A673 (cell line): ENCODE results near the gene SMDT1.

Source experiments
- EZH2 ChIP-seq: fragments of 200-600 bp; sonication (generic); IDR thresholded peaks from 2 replicates; pipeline ENCODE4 v1.6.1; 2017; ENCODE audit warnings: borderline replicate concordance, low read depth, mild to moderate bottlenecking, mixed read lengths, antibody characterized with exemption, low read length; ENCODE audit not compliant: poor library complexity, severe bottlenecking
- TF ChIP-seq, protein P1 (sequence below): fragments of 300-800, 200-600 bp; sonication (generic); conservative IDR thresholded peaks from 2 replicates; pipeline ENCODE4 v1.5.1; 2017; ENCODE audit warnings: low read depth, mild to moderate bottlenecking, antibody characterized with exemption, low read length, moderate library complexity, mixed read lengths

DNA sequence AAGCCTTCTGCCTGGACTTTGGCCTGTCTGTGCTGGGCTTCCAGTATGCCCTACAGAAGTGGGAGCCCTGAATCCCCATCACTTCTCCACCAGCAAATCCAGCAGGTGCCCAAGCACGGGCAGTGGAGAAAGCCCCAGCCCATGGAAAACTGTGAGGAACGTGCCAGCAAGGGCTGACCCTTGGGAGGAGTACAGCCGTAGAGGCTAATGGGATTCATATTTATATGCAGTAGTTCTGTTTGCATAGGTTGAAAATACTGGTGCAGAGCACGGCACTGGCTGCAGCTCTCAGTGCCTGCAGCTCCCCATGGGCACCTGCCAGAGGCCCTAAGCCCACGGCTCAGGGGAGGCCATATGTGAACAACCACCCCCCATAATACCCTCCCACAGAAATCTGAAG is 19.0 kb upstream of the SMDT1 start:
- TF ChIP-seq, protein P1, sequence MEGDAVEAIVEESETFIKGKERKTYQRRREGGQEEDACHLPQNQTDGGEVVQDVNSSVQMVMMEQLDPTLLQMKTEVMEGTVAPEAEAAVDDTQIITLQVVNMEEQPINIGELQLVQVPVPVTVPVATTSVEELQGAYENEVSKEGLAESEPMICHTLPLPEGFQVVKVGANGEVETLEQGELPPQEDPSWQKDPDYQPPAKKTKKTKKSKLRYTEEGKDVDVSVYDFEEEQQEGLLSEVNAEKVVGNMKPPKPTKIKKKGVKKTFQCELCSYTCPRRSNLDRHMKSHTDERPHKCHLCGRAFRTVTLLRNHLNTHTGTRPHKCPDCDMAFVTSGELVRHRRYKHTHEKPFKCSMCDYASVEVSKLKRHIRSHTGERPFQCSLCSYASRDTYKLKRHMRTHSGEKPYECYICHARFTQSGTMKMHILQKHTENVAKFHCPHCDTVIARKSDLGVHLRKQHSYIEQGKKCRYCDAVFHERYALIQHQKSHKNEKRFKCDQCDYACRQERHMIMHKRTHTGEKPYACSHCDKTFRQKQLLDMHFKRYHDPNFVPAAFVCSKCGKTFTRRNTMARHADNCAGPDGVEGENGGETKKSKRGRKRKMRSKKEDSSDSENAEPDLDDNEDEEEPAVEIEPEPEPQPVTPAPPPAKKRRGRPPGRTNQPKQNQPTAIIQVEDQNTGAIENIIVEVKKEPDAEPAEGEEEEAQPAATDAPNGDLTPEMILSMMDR: no peak
- no peak for TF ChIP-seq EZH2
